Choroid plexus epithelial cell (primary cell): ENCODE measurements around the gene DBX1.

Experiments used
- DNase-seq: peaks from one replicate; pipeline ENCODE4 v3.0.0-alpha.2; 2010; ENCODE audit warnings: low read depth
- H3K4me3 ChIP-seq: 2 replicates; pipeline ENCODE4 v1.5.1; 2011; ENCODE audit warnings: low read depth, mild to moderate bottlenecking, control low read depth, low read length, moderate library complexity
- CTCF ChIP-seq: conservative IDR thresholded peaks from 2 replicates; pipeline ENCODE4 v1.5.1; 2011; ENCODE audit warnings: low read depth, mild to moderate bottlenecking, control low read depth, inconsistent platforms, low read length, moderate library complexity

The DBX1 gene

GRCh38 chr11:20155683-20156279 lies 4.5 kb downstream of the DBX1 start:
- no peak for DNase-seq
- TF ChIP-seq CTCF = no peak
- no peak overlapping the region for H3K4me3 ChIP-seq

- TF ChIP-seq CTCF = no peak
- no peak for DNase-seq
- H3K4me3 ChIP-seq = no peak overlapping the region
Measured at GRCh38 chr11:20154381-20154780, 5.9 kb downstream of the DBX1 start.

GRCh38 chr11:20138707-20139106 lies 21.6 kb downstream of the DBX1 start:
- DNase-seq = no peak
- no peak overlapping the region for H3K4me3 ChIP-seq
- TF ChIP-seq CTCF = no peak

GRCh38 chr11:20137637-20138036 lies 22.6 kb downstream of the DBX1 start:
- no peak for DNase-seq
- no peak for TF ChIP-seq CTCF
- no peak overlapping the region for H3K4me3 ChIP-seq

GRCh38 chr11:20134991-20135736 lies 25.1 kb downstream of the DBX1 start:
- no peak for TF ChIP-seq CTCF
- no peak for DNase-seq
- no peak overlapping the region for H3K4me3 ChIP-seq

- no peak for TF ChIP-seq CTCF
- H3K4me3 ChIP-seq = no peak overlapping the region
- DNase-seq = no peak
Measured at GRCh38 chr11:20132667-20133039, 27.6 kb downstream of the DBX1 start.
